Erythroblast (primary cell): Measurements from ENCODE around the gene ABR.

Source experiments
- GATA1 ChIP-seq: IDR thresholded peaks from 2 replicates; pipeline ENCODE4 v1.6.1; 2011; ENCODE audit warnings: low read depth, mild to moderate bottlenecking, control low read depth, low read length, moderate library complexity
- POLR2A ChIP-seq: IDR thresholded peaks from 2 replicates; pipeline ENCODE4 v1.6.1; 2011; ENCODE audit warnings: mild to moderate bottlenecking, low read length

DNA sequence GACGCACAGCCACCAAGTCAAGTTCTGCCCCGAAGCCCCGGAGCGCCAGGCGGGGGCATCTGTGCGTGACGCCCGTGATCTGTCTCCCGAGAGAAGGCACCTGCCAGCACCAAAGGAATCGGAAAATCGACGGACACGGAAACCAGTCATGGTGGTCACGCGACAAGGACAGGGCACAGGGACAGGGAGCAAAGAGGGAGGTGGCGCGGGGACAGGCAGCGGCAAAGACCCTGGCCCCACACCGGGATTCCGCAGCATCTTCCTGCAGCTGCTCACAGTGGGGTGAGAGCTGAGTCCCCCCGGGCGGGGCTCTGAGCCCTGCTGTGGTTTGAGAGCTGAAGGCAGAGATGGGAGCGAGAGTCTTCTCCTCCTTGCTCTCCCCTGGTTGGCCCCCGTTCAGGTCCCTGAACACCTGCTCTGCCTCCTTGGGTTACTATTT is 56.4 kb downstream of the ABR start:
- no peak for TF ChIP-seq POLR2A
- no peak for TF ChIP-seq GATA1
